Eye (tissue), 1 donor: ENCODE data around the gene RPS14.

Experiments
- DNase-seq: peaks from one replicate; pipeline ENCODE4 v3.0.0-alpha.2; 2015

The RPS14 gene

DNA sequence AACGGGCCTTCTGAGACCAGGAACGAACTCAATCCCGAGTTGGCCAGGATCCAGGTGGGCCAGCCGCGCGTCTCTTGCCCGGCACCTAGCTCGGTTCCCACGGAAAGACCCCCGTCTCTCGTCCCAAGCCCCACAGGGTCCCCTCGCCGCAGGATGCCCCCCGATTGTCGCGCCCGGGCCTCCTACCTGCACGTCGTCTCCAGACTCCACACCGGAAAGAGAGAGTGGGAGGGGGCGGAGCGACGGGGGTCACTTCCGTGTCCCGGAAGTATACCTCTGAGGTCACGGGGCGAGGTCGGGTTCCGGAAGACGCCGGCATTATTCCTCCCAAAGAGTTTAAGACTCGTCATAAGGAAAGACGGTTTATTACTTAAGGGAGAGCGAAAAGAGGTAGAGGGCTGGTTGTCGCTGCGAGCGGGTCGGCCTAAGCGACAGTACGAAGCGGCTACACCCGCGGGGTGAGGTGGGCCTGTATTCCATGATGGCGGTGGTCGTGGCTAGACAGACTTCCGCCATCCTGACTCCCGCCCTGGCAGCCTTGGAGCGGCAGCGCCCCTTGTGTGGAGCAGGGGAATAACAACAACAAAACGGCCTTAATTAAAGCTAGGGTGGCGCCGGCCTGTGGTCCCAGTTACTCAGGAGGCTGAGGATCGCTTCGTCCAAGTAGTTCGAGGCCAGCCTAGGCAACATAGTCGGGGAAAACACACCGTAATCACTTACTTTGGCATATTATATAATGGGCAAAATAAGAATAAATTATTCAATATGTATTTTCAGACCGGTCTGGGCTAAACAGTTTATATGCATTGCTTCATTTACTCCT is at the start of gene RPS14:
Gene RPS14, minus strand, starts transcription at position 223 of the 823 bp plus-strand sequence. CDS start 2,006 bp downstream, outside the sequence.
- peak; percentile 99 for DNase-seq

DNA sequence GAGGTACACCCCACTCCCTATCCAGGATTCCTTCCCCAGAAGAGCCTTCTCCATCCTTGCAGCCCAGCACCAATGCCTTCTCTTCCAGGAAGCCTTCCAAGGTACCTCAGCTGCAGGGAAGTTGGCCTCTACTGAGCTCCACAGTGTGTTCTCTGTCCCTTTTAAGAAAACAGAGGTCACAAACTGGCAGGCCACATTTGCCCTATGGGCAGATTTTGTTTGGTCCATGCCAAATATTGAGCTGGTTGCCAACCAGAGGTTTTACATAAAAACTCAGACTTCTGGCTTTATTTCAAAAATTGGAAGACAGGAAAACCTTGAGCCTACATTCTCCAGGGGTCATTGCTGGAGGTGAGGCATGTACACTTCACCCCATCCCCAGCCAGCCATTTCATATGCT is 49.4 kb upstream of the RPS14 start:
- DNase-seq: no peak

DNA sequence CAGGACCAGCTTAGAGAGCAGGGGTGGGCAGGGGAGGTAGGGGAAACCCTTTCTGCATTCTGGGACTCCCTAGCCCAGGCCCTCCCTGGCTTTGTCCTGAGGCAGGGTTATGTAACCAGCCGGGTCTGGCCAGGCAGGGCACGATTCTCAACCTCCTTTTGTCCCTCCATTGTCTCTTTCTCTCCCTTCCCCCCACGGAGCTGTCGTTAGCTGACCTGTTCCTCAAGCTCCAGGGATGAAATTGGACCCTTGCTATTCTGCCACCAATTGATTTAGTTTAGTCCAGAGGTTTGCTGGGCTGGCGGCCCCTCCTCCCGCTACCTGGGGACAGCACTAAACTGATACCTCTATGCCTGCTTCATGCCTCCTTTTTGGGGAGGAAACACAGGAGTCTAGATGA is 49.0 kb upstream of the RPS14 start:
- DNase-seq: peak; percentile 70

DNA sequence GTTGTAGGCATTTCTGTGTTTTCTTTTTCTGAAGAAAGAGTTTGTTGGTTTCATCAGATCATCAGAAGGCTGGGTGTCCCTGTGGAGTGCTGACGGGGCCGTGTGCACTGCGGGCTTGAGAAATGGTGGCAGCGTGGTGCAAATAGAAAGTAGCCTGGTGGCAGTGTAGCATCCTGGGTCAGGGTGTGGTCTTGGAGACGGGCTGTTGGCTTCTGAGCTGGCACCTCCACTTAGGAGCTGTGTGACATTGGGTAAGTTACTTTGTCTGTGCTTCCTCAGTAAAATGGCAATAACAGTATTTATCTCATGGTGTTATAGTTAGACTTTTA is 48.4 kb upstream of the RPS14 start:
- DNase-seq: no peak

DNA sequence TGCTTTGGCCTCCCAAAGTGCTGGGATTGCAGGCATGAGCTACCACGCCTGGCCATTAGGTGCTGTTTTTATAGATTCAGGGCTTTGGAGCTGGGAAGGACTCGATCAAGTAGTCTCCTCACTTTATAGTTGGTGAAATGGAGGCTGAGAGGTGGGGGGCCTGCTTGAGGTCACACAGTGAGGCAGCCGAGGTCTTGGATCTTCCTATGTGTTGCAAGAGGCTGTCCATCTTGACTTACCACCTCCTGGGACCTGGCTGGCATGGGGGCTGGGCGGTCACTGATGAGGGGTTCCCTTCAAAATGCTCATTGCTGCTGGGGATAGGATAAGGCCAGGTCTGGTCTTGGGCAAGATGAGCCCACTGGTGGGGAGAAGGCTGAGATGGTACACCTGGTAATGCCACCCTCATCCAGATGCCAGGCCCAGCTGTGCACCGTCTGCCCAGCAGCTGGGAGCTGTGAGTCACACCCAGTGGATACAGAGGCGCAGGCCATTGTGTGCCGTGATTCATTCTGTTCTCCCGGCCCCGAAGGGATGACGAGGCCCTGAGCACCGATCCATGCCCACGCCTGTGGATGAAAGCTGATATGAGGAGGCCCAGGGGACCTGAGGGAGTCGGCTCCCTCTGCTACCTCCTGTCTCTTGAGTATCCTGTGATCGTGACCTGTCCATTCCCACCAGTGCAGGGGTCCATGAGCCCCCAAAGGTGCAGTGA is 47.9 kb upstream of the RPS14 start:
- DNase-seq: peak; percentile 59

- DNase-seq: no peak
Observed at GRCh38 chr5:150496534-150496933, 47.0 kb upstream of the RPS14 start.

DNA sequence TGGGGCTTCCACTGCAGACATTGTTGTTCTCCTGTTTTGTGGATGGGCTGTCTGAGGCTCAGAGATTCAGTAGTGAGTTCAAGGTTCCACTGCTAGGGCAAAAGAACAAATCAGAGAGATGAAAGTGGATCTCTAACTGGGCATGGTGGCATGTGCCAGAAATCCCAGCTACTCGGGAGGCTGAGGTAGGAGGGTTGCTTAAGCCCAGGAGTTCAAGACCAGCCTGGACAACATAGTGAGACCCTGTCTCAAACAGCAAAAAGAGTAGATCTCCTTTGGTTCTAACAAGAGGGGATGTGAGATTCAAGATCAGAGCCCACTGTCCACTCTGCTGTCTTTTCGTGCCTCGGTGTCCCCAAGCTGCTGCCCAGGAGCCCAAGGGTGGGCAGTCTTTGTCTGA is 46.6 kb upstream of the RPS14 start:
- DNase-seq: no peak

- no peak for DNase-seq
Observed at GRCh38 chr5:150492621-150493020, 43.1 kb upstream of the RPS14 start.

GRCh38 chr5:150491876-150492275 is 42.3 kb upstream of the RPS14 start:
- no peak for DNase-seq

GRCh38 chr5:150490754-150491153 is 41.2 kb upstream of the RPS14 start:
- no peak for DNase-seq

- no peak for DNase-seq
Observed at GRCh38 chr5:150490296-150490669, 40.7 kb upstream of the RPS14 start.

DNA sequence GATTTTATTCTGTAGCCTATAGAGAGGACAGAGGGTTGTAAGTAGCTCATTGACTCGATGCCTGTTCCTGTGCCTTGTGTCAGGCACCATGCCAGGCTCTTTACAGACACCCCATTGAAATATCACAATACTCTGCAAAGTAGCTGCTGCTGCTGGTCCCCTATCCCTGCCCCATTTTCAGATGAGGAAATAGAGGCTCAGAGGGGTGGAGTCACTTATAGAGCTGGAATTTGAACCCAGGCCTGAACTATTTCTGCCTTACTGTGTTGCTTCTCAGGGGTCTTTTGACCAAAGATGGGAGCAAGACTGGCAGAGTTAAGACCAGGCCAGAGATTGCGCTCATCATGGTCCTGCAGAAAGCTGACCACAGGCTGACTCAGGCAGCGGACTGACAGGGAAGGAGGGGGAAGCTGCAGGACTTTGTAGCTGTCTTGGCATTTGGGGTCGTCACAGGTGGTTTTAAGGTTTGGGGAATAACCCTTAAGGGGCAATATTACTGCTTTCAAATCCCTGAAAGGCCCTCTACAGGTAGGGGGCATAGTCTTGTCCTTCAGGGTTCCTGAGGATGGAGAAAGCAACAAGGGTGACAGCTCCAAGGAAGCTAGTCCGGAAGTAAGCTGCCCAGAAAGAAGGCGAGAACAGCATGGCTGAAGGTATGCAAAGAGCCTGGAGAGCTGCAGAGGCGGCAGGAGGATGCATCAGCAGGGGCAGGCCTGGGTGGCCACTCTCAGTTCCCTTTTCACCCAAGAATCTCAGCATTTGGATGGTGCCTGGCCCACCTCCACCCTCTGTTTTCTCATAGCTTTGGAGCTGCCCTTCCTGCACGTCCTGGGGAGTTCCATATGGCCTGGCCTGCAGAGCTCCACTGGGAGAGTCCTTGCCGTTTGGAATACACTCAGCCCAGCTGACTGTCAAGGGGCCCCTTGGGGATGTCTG is 40.1 kb upstream of the RPS14 start:
- DNase-seq: no peak

DNA sequence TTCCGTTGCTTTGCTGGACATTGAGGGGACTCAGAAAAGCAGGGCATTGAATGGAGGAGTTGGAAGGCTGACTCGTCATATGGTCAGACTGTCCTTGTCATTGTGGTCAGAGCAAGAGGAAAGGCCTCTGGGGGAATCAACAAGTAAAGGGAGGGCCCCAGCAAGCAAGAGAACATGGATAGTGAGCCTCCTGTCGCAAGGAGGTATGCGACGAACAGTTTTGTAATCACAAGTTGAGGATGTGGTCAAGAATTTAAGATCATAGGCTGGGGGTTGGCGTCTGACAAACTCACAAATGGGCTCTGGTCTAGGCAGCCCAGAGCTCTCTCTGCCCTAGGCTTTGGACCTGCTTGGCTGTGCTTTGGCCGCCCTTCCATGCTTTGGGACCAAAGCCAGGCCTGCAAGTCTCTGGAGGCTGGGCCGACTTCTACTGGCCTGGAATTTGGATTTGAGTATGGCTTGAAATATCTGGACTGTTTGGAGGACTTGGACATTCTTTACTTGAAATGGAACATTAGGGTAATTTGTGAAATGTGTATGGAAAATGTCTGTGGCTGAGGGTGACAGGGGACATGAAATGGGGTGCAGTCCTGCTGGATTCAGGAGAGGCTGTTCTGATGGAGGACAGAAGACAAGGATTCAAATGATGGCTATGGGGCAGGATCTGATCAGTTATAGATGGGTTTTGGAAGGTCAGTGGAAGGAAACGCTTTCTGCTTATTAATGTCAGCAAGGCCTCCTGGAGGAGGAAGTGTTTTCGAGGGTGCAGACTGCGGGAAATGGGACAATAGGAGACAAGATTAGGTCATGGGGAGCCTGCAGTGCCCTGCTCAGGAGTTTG is 39.2 kb upstream of the RPS14 start:
- no peak for DNase-seq

GRCh38 chr5:150487199-150488061 is 37.9 kb upstream of the RPS14 start:
- no peak for DNase-seq

GRCh38 chr5:150486402-150487198 is 37.1 kb upstream of the RPS14 start:
- peak; percentile 94 for DNase-seq

- peak; percentile 87 for DNase-seq
Observed at GRCh38 chr5:150485693-150486401, 36.3 kb upstream of the RPS14 start.

DNA sequence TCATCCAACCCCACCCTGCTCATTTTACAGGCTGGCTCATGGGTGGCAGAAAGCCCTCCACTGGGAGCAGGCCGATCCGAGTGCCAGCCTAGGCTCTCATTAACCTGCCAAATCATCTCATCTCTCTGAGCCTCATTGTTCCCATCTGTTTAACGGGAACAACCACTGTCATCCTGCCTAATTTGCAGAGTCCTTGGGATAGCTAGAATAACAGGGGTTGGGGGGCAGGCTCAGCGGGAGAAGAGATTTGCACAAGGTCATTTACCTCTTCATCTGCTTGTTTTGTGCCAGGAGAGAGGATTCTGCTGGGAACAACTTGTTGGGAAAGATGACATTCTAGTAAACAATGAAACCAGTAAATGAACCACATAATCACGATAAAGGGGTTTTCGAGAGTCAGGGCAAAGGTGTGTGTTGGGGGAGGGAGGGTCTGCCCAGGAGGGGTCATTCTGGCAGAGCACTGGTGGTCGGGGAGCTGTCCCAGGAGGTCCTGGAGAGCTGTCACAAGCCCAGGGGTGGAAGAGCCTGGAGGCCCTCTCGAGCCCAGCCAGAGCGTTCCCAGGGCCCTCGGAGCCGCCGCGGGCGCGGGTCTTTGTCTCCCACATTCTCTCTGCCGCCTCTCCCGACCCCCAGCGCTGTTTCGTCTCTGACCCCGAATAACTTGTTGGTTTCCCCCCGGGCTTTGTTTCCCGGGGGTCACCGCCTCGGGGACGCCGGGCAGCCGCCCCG is 35.6 kb upstream of the RPS14 start:
- DNase-seq: no peak

DNA sequence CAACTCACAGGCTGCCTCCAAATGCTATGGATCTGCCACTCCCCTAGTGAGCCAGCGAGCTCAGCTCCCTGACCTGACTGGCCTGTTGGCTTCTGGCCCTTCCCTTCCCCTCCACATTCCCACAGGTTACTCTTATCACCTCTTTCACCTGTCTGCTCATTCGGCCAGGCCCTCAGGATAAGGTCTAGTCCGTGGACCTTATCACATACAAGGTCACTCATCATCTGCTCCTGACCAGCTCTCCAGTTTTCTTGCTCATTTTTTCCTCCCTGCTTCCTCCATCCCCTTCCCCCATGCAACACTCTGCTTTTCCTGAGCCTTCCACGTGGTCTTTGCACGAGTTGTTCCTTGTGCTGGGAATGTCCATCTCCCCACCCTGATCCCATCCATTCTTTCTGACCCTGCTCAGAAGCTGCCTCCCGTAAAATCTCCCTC is 32.5 kb upstream of the RPS14 start:
- DNase-seq: no peak

DNA sequence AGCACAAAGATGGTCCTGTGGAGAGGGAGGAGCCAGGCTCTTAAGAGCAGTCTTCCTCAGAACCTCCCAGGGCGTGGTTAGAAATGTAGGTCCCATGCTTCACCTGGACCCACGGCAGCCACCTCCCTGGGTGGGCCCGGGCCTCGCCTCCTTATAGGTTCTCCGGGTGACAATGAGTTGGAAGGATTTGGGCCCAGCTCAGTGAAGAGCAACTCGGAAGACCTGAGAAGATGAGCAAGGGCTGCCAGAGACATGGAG is 32.1 kb upstream of the RPS14 start:
- no peak for DNase-seq
